Ovary (tissue), 9 donors: Measurements from ENCODE around the gene SCUBE2. TPM values are rescaled to one million over a fixed set of nuclear protein-coding genes. Genes with fewer than 3 reads are reported as not detected.

Experiments used
- DNase-seq, 5 donors: peaks; one replicate each; pipeline ENCODE4 v3.0.0-alpha.2; 2019 to 2020
- H3K27ac ChIP-seq, 2 donors: fragments of 200-600 bp; one replicate each; pipeline versions ENCODE4 v1.5.1 to v1.8.0; 2019 to 2022
- H3K27me3 ChIP-seq: fragments of 200-600 bp; one replicate; pipeline ENCODE4 v1.8.0; 2022
- H3K36me3 ChIP-seq: fragments of 200-600 bp; sonication (generic); one replicate; pipeline ENCODE4 v1.5.1; 2019
- H3K4me1 ChIP-seq: one replicate; pipeline ENCODE4 v1.8.1; 2013; ENCODE audit warnings: mild to moderate bottlenecking, moderate library complexity; ENCODE audit not compliant: insufficient read depth
- H3K4me3 ChIP-seq: fragments of 200-600 bp; sonication (generic); one replicate; pipeline ENCODE4 v1.5.1; 2017
- H3K9me3 ChIP-seq, 2 donors: fragments of 200-600 bp in 1 of 2; sonication (generic) in 1 of 2; one replicate each; pipeline versions ENCODE4 v1.5.1 to v1.8.1; 2013 to 2019; ENCODE audit warnings: mild to moderate bottlenecking in 1 of 2, moderate library complexity in 1 of 2
- CTCF ChIP-seq, 3 donors: fragments of 450-650 bp in 2 of 3; fragments of 200-600 bp in 1 of 3; IDR thresholded peaks; one replicate each; pipeline versions ENCODE4 v1.5.1 to v1.8.0; 2016 to 2022; ENCODE audit warnings: antibody characterized with exemption in 3 of 3, mild to moderate bottlenecking in 1 of 3
- EP300 ChIP-seq: sonication (generic); formaldehyde crosslinking; IDR thresholded peaks from one replicate; pipeline ENCODE4 v1.6.1; 2017; ENCODE audit warnings: antibody characterized with exemption
- POLR2A ChIP-seq: fragments of 450-650 bp; IDR thresholded peaks from one replicate; pipeline ENCODE4 v1.6.1; 2017; ENCODE audit warnings: antibody characterized with exemption, mild to moderate bottlenecking, moderate library complexity
- WGBS, 3 donors: extraction: QIAGEN DNeasy Blood & Tissue Kit in 1 of 3; methylation state at CpG; one replicate each; pipeline versions ENCODE4 v1.1.5 to v1.1.7; 2013 to 2017; 5-methylcytosine and 5-hydroxymethylcytosine counted together
- intact Hi-C, 4 donors: fragments of 100-400 bp; cut with DNase I; formaldehyde crosslinking; loops; one replicate each; pipeline versions ENCODE4 v1.11.0 to v1.15.1; 2022 to 2023
- polyA plus RNA-seq, 2 donors: library from polyadenylated mRNA; stranded (reverse); fragments of 200-250 nt in 1 of 2; fragments of 350-450 nt in 1 of 2; fragmentation: Illumina TruSeq in 1 of 2; extraction: RNeasy Lipid Tissue Mini Kit (QIAGEN cat#74804) in 1 of 2; gene quantifications; one replicate each; pipeline ENCODE4 v1.2.3, GENCODE V29; 2013 to 2014
- total RNA-seq, 7 donors: library from RNA; depleted of rRNA in 2 of 7; stranded (reverse); fragments of >200 nt in 2 of 7; fragmentation: NEBNext Ultra II Directional in 3 of 7; extraction: Animal tissue kit (Norgen Biotek cat#: 25700) in 3 of 7; gene quantifications; one replicate each; pipeline versions ENCODE4 v1.1.0 to v1.2.4, GENCODE V29; 2016 to 2023
- donor health status: DM: no; HTN: no; CAD: no; lungs with moderate emphysema.
- donor health status: DM: no; HTN: no; CAD: no.
- donor health status: Bipolar disorder and iron deficiency.
- donor health status: DM: yes; HTN: yes; CAD: no.
- donor health status: DM: no; HTN: no; CAD: no.
- donor health status: DM: yes; HTN: yes; CAD: no.

SCUBE2 gene
- total and polyA plus RNA-seq, 9 donors = 0.12 to 8.2 (median 1.00) TPM

GRCh38 chr11:9008661-9009060 lies 82.7 kb downstream of the SCUBE2 start:
- Histone ChIP-seq H3K9me3 (no peaks in the 10 kb centered on the region), H3K4me1 (peaks cover 8% of the 10 kb centered on the region), H3K27me3 (no peaks in the 10 kb centered on the region), H3K27ac (no peak overlapping the region), H3K36me3 (no peaks in the 10 kb centered on the region), H3K4me3 (no peak overlapping the region)
- 64 to 100% (median 88%) methylated on average over 1 of the region's 1 CpG for WGBS, 3 donors
- no peak for TF ChIP-seq POLR2A
- DNase-seq = no peak
- intact Hi-C loops = no loop called here

DNA sequence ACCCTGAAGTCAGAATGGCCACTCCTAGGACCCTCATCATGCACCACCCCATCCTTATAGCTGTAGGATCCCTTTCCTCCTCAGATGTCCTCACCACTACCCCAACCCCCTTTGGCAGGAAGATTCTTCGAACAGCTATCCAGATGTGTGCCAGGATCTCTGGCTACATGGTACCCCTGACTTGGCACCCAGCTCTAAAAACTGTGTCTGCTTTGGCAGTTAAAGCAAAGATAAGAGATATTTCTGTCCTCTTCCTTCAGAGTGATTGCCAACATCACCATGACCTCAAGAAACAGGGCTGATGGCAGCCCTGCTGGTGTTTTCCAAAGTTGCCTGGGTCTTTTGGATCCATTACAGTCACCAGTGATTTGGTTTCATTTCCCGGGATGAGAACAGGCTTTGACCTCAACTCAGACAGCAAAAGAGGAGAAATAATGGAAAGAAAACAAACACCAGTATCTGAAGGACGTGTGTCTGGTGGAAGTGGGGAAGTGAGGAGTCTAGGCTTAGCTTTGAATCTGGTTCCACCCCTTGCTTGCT lies 83.3 kb downstream of the SCUBE2 start:
- 48 to 61% (median 49%) methylated on average over 3 of the region's 3 CpGs for WGBS, 3 donors
- no peaks in the 10 kb centered on the region for H3K27me3 ChIP-seq
- H3K27ac ChIP-seq = no peak overlapping the region
- TF ChIP-seq POLR2A (no peak), EP300 (no peak), CTCF (IDR thresholded peaks at IDR 0.05) (no peak)
- no peak overlapping the region for H3K4me3 ChIP-seq
- no peaks in the 10 kb centered on the region for H3K9me3 ChIP-seq
- no peak for DNase-seq
- peaks cover 11% of the 10 kb centered on the region for H3K4me1 ChIP-seq
- intact Hi-C loops = no loop called here
- H3K36me3 ChIP-seq = no peaks in the 10 kb centered on the region

- no peak for DNase-seq
- TF ChIP-seq EP300 (no peak), POLR2A (no peak)
These were observed 86.3 kb downstream of the SCUBE2 start for GRCh38 chr11:9005087-9005486.

DNA sequence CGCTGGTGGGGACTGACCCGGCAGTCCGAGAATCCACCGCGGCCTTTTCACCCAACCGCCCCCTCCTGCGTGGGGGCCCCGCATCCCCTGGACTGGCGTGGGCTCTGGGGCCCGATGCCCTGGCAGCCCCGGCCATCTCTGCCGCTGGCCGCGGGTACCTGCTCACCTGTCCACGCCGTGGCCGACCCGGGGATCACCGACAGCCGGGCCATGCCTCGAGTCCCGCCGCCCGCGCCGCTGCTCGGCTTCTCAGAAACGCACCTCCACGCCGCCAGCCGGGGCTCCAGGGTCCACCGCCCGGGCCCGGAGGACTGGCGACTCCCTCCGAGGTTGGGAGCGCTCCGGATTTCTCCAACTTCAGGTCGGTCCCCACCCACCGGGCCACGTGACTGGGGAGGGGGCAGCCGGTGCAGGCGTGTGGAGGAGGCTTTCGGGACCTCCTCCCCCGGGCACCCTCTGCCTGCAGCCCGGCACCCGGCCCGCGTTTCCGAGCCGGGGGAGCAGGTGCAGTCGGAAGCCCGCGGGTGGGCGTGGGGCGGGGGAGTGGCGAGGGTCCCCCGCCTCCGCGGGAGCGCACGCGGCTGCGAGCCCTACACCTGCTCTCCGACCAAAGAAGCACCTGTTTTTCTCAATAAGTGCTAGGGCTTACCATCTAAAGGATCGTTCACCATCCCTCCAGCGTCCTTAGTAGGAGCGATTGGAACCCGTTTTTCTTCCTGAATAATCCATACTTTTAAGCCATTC lies 87.0 kb downstream of the SCUBE2 start:
- DNase-seq = peak; percentile 15 to 50 (median 23)
- TF ChIP-seq EP300 = no peak
- no peak overlapping the region for H3K27ac ChIP-seq
- no peaks in the 10 kb centered on the region for H3K9me3 ChIP-seq
- H3K36me3 ChIP-seq = no peaks in the 10 kb centered on the region
- WGBS, 3 donors = 4 to 7% (median 6%) methylated on average over 43 to 69 of the region's 69 CpGs
- no peaks in the 10 kb centered on the region for H3K27me3 ChIP-seq
- peak overlapping the region; percentile 42 for H3K4me3 ChIP-seq
- H3K4me1 ChIP-seq = peaks cover 12% of the 10 kb centered on the region
- intact Hi-C loops = no loop called here

More at GRCh38 chr11:9005087-9005486, 86.3 kb downstream of the SCUBE2 start:
- no peak overlapping the region for H3K27ac ChIP-seq
- H3K4me3 ChIP-seq = no peak overlapping the region
- H3K36me3 ChIP-seq = no peaks in the 10 kb centered on the region
- intact Hi-C loops = no loop called here
- no peaks in the 10 kb centered on the region for H3K9me3 ChIP-seq
- WGBS, 3 donors = 60 to 64% (median 62%) methylated on average over 4 of the region's 4 CpGs
- no peaks in the 10 kb centered on the region for H3K27me3 ChIP-seq
- H3K4me1 ChIP-seq = peaks cover 12% of the 10 kb centered on the region

- H3K9me3 ChIP-seq = no peaks in the 10 kb centered on the region
- 1 to 2% (median 1%) methylated on average over 35 to 83 of the region's 83 CpGs for WGBS, 3 donors
- peaks cover 12% of the 10 kb centered on the region for H3K4me1 ChIP-seq
- peak within 1 kb of the TSS; percentile 42 for H3K4me3 ChIP-seq
- H3K36me3 ChIP-seq = no peaks in the 10 kb centered on the region
- DNase-seq = peak; percentile 61 to 78 (median 70)
- no peak for TF ChIP-seq POLR2A
- no peak for TF ChIP-seq CTCF (IDR thresholded peaks at IDR 0.05)
- TF ChIP-seq EP300 = no peak
- H3K27ac ChIP-seq = no peak within 1 kb of the TSS
- intact Hi-C loops = no loop called here
- no peaks in the 10 kb centered on the region for H3K27me3 ChIP-seq
These were observed 87.7 kb downstream of the SCUBE2 start, which contains the start of gene NRIP3 for GRCh38 chr11:9003573-9004182. Gene NRIP3, minus strand, starts transcription at chr11:9004001. Its CDS starts 66 bp downstream, at chr11:9003935.
